HG02571 (cell line): ENCODE measurements around the gene RNF34.
"Not testable (repeated sequence)": the region's sequence is repeated elsewhere in the genome, so short reads cannot be mapped to it uniquely, and the experiment has no call there.

Experiments used
- ATAC-seq: cut with Tn5 transposase; IDR thresholded peaks from one replicate; pipeline ENCODE4 v1.9.1; 2021; ENCODE audit warnings: mild to moderate bottlenecking, moderate library complexity; ENCODE audit not compliant: unreplicated experiment

Gene RNF34

GRCh38 chr12:121399391-121400331, at the start of gene RNF34:
Gene RNF34, plus strand, starts transcription at chr12:121400118. Its CDS starts 95 bp downstream, at chr12:121400213.
- ATAC-seq, result peak; percentile 93

- peak; percentile 92 for ATAC-seq
Observed at GRCh38 chr12:121351820-121352681, 47.9 kb upstream of the RNF34 start, which contains the start of gene ANAPC5. Gene ANAPC5, minus strand, starts transcription at chr12:121352411. Its CDS starts 71 bp downstream, at chr12:121352340.

GRCh38 chr12:121352682-121353018, 47.3 kb upstream of the RNF34 start:
- no peak for ATAC-seq

GRCh38 chr12:121355818-121356217, 44.1 kb upstream of the RNF34 start:
- no peak for ATAC-seq

- ATAC-seq, result no peak
Observed at GRCh38 chr12:121356657-121357056, 43.3 kb upstream of the RNF34 start.

- ATAC-seq, result no peak
Observed at GRCh38 chr12:121357331-121357730, 42.6 kb upstream of the RNF34 start.

- ATAC-seq, result no peak
Observed at GRCh38 chr12:121358073-121358472, 41.8 kb upstream of the RNF34 start.

GRCh38 chr12:121364683-121365121, 35.2 kb upstream of the RNF34 start:
- ATAC-seq, result no peak

- no peak for ATAC-seq
Observed at GRCh38 chr12:121365416-121366062, 34.4 kb upstream of the RNF34 start.

GRCh38 chr12:121366063-121366459, 33.9 kb upstream of the RNF34 start:
- ATAC-seq, result no peak

GRCh38 chr12:121371404-121371803, 28.5 kb upstream of the RNF34 start:
- no peak for ATAC-seq

GRCh38 chr12:121373755-121374154, 26.2 kb upstream of the RNF34 start:
- ATAC-seq, result no peak

GRCh38 chr12:121374336-121374735, 25.6 kb upstream of the RNF34 start:
- ATAC-seq, result not testable (repeated sequence)

- ATAC-seq, result not testable (repeated sequence)
Observed at GRCh38 chr12:121374945-121375584, 24.9 kb upstream of the RNF34 start.

GRCh38 chr12:121376754-121377697, 22.9 kb upstream of the RNF34 start:
- ATAC-seq, result no peak

- no peak for ATAC-seq
Observed at GRCh38 chr12:121378736-121379135, 21.2 kb upstream of the RNF34 start.

GRCh38 chr12:121379945-121380344, 20.0 kb upstream of the RNF34 start:
- ATAC-seq, result no peak

GRCh38 chr12:121383601-121384021, 16.3 kb upstream of the RNF34 start:
- ATAC-seq, result no peak

- ATAC-seq, result not testable (repeated sequence)
Observed at GRCh38 chr12:121384891-121385290, 15.0 kb upstream of the RNF34 start.
